ENCODE results near the gene ARL13A. TPM values are rescaled to one million over a fixed set of nuclear protein-coding genes. Genes with fewer than 3 reads are reported as not detected.
A peak's percentile ranks its signal among the peaks of the same experiment; 100 is the strongest.

The ARL13A gene
- total RNA-seq, 1 donor from 2014 or later: not detected

- Mint-ChIP-seq H3K36me3 (ENCODE audit: unreplicated experiment) (no peaks in the 10 kb centered on the region), H3K4me3 (ENCODE audit: unreplicated experiment) (no peak overlapping the region), H3K9me3 (ENCODE audit: unreplicated experiment) (no peaks in the 10 kb centered on the region), H3K27me3 (ENCODE audit: unreplicated experiment) (no peaks in the 10 kb centered on the region), H3K27ac (ENCODE audit: unreplicated experiment) (peak overlapping the region; percentile 52), H3K4me1 (ENCODE audit: low read depth, unreplicated experiment) (peaks cover 4% of the 10 kb centered on the region)
- TF ChIP-seq, protein P1, sequence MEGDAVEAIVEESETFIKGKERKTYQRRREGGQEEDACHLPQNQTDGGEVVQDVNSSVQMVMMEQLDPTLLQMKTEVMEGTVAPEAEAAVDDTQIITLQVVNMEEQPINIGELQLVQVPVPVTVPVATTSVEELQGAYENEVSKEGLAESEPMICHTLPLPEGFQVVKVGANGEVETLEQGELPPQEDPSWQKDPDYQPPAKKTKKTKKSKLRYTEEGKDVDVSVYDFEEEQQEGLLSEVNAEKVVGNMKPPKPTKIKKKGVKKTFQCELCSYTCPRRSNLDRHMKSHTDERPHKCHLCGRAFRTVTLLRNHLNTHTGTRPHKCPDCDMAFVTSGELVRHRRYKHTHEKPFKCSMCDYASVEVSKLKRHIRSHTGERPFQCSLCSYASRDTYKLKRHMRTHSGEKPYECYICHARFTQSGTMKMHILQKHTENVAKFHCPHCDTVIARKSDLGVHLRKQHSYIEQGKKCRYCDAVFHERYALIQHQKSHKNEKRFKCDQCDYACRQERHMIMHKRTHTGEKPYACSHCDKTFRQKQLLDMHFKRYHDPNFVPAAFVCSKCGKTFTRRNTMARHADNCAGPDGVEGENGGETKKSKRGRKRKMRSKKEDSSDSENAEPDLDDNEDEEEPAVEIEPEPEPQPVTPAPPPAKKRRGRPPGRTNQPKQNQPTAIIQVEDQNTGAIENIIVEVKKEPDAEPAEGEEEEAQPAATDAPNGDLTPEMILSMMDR (IDR thresholded peaks at IDR 0.05; ENCODE audit: partially characterized antibody, unreplicated experiment): no peak
- no peak for DNase-seq
Observed at GRCh38 chrX:100946299-100946927, 23.1 kb upstream of the ARL13A start.

DNA sequence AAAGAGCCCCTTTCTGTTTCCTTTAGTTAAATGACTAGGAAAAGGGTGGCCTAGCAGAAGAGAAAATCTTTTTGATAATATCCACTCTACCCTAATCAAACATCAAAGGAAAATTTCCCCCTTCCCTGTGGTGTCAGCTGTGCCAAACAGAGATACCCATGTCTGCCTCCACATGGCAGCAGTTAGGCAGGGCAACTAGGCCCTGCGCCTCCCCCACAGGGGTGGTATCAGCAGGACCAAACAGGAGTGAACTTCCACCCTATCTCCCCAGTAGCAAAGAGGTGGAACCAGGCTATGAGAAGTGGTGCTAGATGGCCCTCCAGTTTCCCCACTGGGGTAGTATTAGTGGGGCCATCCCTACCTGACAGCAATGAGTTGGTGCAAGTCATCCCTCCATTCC lies 21.0 kb upstream of the ARL13A start:
- H3K4me1 Mint-ChIP-seq (ENCODE audit: low read depth, unreplicated experiment): peaks cover 4% of the 10 kb centered on the region
- H3K36me3 Mint-ChIP-seq (ENCODE audit: unreplicated experiment): no peaks in the 10 kb centered on the region
- H3K27ac Mint-ChIP-seq (ENCODE audit: unreplicated experiment): no peak overlapping the region
- no peak overlapping the region for H3K4me3 Mint-ChIP-seq (ENCODE audit: unreplicated experiment)
- no peaks in the 10 kb centered on the region for H3K9me3 Mint-ChIP-seq (ENCODE audit: unreplicated experiment)
- DNase-seq: no peak
- no peaks in the 10 kb centered on the region for H3K27me3 Mint-ChIP-seq (ENCODE audit: unreplicated experiment)
- TF ChIP-seq, protein P1 (IDR thresholded peaks at IDR 0.05; ENCODE audit: partially characterized antibody, unreplicated experiment): no peak

DNA sequence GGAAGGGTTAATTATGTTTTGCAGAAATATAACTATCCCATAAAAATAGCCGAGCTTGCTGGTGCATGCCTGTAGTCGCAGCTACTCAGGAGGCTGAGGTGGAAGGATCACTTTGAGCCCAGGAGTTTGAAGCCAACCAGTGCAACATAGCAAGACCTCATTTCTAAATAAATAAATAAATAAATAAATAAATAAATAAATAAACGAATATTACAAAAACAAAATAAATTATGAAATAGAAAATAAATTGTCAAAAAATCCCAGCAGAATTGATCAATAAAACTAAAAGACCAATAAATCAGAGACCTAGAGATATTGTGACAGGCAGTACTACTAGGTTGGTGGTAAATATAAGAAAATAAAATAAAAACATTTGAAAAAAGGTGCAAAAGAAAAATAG lies 6.7 kb upstream of the ARL13A start:
- no peak overlapping the region for H3K27ac Mint-ChIP-seq (ENCODE audit: unreplicated experiment)
- TF ChIP-seq, protein P1 (IDR thresholded peaks at IDR 0.05; ENCODE audit: partially characterized antibody, unreplicated experiment): no peak
- DNase-seq: no peak
- H3K9me3 Mint-ChIP-seq (ENCODE audit: unreplicated experiment): no peaks in the 10 kb centered on the region
- no peak overlapping the region for H3K4me3 Mint-ChIP-seq (ENCODE audit: unreplicated experiment)
- no peaks in the 10 kb centered on the region for H3K36me3 Mint-ChIP-seq (ENCODE audit: unreplicated experiment)
- no peaks in the 10 kb centered on the region for H3K4me1 Mint-ChIP-seq (ENCODE audit: low read depth, unreplicated experiment)
- H3K27me3 Mint-ChIP-seq (ENCODE audit: unreplicated experiment): no peaks in the 10 kb centered on the region

DNA sequence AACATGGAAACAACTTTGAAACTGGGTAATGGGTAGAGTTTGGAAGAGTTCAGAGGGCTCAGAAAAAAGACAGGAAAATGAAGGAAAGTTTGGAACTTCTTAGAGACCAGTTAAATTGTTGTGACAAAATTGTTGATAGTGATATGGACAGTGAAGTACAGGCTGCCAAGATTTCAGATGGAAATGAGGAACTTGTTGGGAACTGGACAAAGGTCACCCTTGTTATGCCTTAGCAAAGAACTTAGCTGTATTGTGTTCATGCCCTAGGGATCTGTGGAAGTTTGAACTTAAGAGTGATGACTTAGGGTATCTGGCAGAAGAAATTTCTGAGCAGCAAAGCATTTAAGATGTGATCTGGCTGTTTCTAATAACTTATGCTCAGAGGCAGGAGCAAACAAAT lies 5.1 kb upstream of the ARL13A start:
- Mint-ChIP-seq H3K27me3 (ENCODE audit: unreplicated experiment) (no peaks in the 10 kb centered on the region), H3K4me1 (ENCODE audit: low read depth, unreplicated experiment) (no peaks in the 10 kb centered on the region), H3K4me3 (ENCODE audit: unreplicated experiment) (no peak overlapping the region), H3K36me3 (ENCODE audit: unreplicated experiment) (no peaks in the 10 kb centered on the region), H3K9me3 (ENCODE audit: unreplicated experiment) (no peaks in the 10 kb centered on the region), H3K27ac (ENCODE audit: unreplicated experiment) (no peak overlapping the region)
- no peak for DNase-seq
- TF ChIP-seq, protein P1 (IDR thresholded peaks at IDR 0.05; ENCODE audit: partially characterized antibody, unreplicated experiment): no peak

DNA sequence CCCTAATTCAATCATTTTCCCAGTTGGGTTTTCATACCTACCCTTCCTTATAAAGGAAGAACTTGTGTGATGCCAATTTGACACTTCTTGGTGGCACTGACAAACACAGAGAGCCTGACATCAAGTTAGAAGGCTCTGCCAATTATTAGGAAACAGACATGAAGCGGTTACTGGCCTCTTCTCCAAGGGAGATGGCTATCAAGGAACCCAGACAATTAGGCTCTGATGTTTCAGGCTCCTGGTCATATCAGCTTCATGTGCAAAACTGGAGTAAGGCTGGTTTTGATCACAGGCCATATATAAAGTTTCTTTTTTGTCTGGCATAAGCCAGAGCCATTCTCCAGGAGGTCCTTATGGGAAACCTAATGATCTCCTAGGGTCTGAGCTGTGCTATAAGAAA lies 428 bp downstream of the ARL13A start:
- no peak overlapping the region for H3K4me3 Mint-ChIP-seq (ENCODE audit: unreplicated experiment)
- peaks cover 3% of the 10 kb centered on the region for H3K9me3 Mint-ChIP-seq (ENCODE audit: unreplicated experiment)
- no peak overlapping the region for H3K27ac Mint-ChIP-seq (ENCODE audit: unreplicated experiment)
- TF ChIP-seq, protein P1 (IDR thresholded peaks at IDR 0.05; ENCODE audit: partially characterized antibody, unreplicated experiment): no peak
- H3K27me3 Mint-ChIP-seq (ENCODE audit: unreplicated experiment): no peaks in the 10 kb centered on the region
- DNase-seq: no peak
- H3K4me1 Mint-ChIP-seq (ENCODE audit: low read depth, unreplicated experiment): no peaks in the 10 kb centered on the region
- no peaks in the 10 kb centered on the region for H3K36me3 Mint-ChIP-seq (ENCODE audit: unreplicated experiment)

Measured in glutamatergic neuron (in vitro differentiated cells).